Measurements from ENCODE around the gene CBFA2T2. TPM values are rescaled to one million over a fixed set of nuclear protein-coding genes. Genes with fewer than 3 reads are reported as not detected.
"Not testable (repeated sequence)": the region's sequence is repeated elsewhere in the genome, so short reads cannot be mapped to it uniquely, and the experiment has no call there.

The CBFA2T2 gene
- total and polyA plus RNA-seq, 2 of the 4 experiments (the other 2 are of a cell fraction), result 3.8 to 6.2 TPM

- DNase-seq; H2BK15ac ChIP-seq (ENCODE audit: low read depth, low read length); H4K91ac ChIP-seq (ENCODE audit: insufficient read depth, low read depth, low read length); ATAC-seq (ENCODE audit: low read depth); H3K23ac ChIP-seq (ENCODE audit: low read depth, low read length); H2AK9ac ChIP-seq (replicated peaks; ENCODE audit: low read depth, low read length, poor library complexity); CTCF ChIA-PET; H4K5ac ChIP-seq (ENCODE audit: low read depth, low read length); intact Hi-C loops (cut with micrococcal nuclease); H3K79me1 ChIP-seq (ENCODE audit: low read depth in 1 of 2, low read length in 2 of 2); H3K36me3 ChIP-seq (ENCODE audit: control insufficient read depth, insufficient read depth, low read length); POLR2A ChIA-PET (ENCODE audit: unreplicated experiment); BruUV-seq (replicated peaks); dilution Hi-C loops (cut with HindIII; ENCODE audit: low sequenced_read_pairs, unreplicated experiment); H2AK5ac ChIP-seq (ENCODE audit: low read depth, low read length); H2BK5ac ChIP-seq (ENCODE audit: low read depth, low read length, poor library complexity, severe bottlenecking); H3K9ac ChIP-seq (ENCODE audit: low read depth, low read length); H3K18ac ChIP-seq (ENCODE audit: low read depth, low read length); H3K9me3 ChIP-seq (ENCODE audit: control insufficient read depth, insufficient read depth, low read length); H3K27ac ChIP-seq (ENCODE audit: insufficient read depth, low read length); H2BK20ac ChIP-seq (ENCODE audit: low read depth, low read length); H3K4me2 ChIP-seq (ENCODE audit: low read depth, low read length); H2BK120ac ChIP-seq (ENCODE audit: low read depth, low read length); H4K8ac ChIP-seq (ENCODE audit: low read depth in 2 of 2, low read length in 2 of 2); H3K56ac ChIP-seq (ENCODE audit: extremely low read depth, insufficient read depth, low read length); H3K9me1 ChIP-seq (ENCODE audit: insufficient read depth, low read length); H3K4me1 ChIP-seq (ENCODE audit: control insufficient read depth, insufficient read depth, low read length); H4K20me1 ChIP-seq (ENCODE audit: insufficient read depth, low read length); H2AFZ ChIP-seq (replicated peaks; ENCODE audit: low read length, poor library complexity); H3K27me3 ChIP-seq (ENCODE audit: control insufficient read depth, insufficient read depth, low read length); H3K4me3 ChIP-seq (ENCODE audit: insufficient read depth, low read depth, low read length); H3K14ac ChIP-seq (replicated peaks; ENCODE audit: low read depth, low read length); H3K4ac ChIP-seq (ENCODE audit: low read depth, low read length); in situ Hi-C loops (cut with MboI; ENCODE audit: low sequenced_read_pairs): not testable (repeated sequence)
- WGBS, 2 experiments (ENCODE audit: extremely low coverage in 2 of 2, insufficient read length in 1 of 2), result 94% methylated on average over 3 of the region's 8 CpGs; no CpG with 5 or more reads in 1 of the 2 experiments
Measured at GRCh38 chr20:33464759-33465158, 25.1 kb upstream of the CBFA2T2 start.

Data from IMR-90 (cell line).